AG09319 (cell line): ENCODE data around the gene ARFGAP3.

Source experiments
- DNase-seq: peaks from one replicate; pipeline ENCODE4 v3.0.0-alpha.2; 2010; ENCODE audit warnings: low read depth; ENCODE audit errors: extremely low read depth
- TF ChIP-seq, protein P1 (sequence below): IDR thresholded peaks from 2 replicates; pipeline ENCODE4 v1.5.1; 2011; ENCODE audit warnings: low read depth, mild to moderate bottlenecking, inconsistent platforms, low read length, moderate library complexity

The ARFGAP3 gene

GRCh38 chr22:42877158-42877557, 20.1 kb upstream of the ARFGAP3 start:
- DNase-seq: no peak
- TF ChIP-seq, protein P1, sequence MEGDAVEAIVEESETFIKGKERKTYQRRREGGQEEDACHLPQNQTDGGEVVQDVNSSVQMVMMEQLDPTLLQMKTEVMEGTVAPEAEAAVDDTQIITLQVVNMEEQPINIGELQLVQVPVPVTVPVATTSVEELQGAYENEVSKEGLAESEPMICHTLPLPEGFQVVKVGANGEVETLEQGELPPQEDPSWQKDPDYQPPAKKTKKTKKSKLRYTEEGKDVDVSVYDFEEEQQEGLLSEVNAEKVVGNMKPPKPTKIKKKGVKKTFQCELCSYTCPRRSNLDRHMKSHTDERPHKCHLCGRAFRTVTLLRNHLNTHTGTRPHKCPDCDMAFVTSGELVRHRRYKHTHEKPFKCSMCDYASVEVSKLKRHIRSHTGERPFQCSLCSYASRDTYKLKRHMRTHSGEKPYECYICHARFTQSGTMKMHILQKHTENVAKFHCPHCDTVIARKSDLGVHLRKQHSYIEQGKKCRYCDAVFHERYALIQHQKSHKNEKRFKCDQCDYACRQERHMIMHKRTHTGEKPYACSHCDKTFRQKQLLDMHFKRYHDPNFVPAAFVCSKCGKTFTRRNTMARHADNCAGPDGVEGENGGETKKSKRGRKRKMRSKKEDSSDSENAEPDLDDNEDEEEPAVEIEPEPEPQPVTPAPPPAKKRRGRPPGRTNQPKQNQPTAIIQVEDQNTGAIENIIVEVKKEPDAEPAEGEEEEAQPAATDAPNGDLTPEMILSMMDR: no peak

- DNase-seq: no peak
- TF ChIP-seq, protein P1: no peak
Measured at GRCh38 chr22:42876041-42876440, 19.0 kb upstream of the ARFGAP3 start.

DNA sequence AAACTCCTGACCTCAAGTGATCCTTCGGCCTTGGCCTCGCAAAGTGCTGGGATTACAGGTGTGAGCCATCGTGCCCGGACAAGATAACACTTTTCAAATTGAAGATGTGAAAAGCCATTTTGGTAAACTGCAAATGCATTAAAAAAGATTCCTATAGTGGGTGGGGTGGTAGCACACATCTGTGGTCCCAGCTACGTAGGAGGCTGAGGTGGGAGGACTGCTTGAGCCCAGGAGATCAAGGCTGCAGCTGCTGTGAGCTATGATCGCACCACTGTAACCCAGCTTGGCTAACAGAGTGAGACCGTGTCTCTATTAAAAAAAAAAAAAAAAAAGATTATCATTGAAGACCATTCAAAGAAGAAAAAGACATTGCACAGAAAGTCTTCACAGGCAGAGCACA, 16.9 kb upstream of the ARFGAP3 start:
- no peak for DNase-seq
- TF ChIP-seq, protein P1: no peak

DNA sequence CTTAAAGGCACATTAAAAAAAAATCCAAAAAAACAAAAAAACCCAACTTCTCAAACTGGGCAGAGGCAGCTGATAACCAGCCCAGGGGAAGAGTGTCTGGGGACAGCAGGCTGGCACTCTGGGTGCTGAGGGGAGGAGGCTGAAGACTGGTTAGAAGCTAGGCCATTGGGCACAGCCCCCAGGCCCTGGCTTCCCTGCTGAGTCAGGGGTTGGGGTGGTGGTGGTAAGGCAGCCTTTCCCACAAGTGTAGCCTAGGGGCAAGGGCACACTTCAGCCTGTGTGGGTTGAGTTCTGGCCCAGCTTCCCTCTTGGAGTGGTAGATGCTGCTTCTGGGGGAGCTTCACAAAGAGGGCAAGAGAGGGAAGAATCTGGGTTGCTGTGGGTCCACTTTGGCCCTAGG, 16.3 kb upstream of the ARFGAP3 start:
- no peak for DNase-seq

DNA sequence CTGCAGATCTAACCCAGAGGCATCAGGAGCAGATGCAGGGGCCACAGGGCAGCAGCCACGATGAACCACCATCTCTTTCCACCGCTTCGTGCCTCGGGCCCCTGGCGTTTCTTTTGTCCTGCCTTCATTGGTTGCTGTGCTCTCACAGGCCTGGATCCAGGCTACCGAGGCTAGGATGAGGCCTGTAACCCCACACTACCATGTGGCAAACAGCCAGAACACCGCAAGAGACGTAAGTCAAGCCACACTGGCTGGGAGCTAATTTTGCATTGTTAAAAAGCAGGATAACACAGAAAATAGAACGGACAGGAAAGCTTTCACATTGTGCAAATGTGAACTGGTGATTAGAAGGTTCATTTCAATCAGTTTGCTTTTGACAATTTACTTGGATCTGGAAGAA, 15.7 kb upstream of the ARFGAP3 start:
- no peak for DNase-seq
- TF ChIP-seq, protein P1: no peak

More for the DNA sequence above, 16.3 kb upstream of the ARFGAP3 start:
- TF ChIP-seq, protein P1: no peak

DNA sequence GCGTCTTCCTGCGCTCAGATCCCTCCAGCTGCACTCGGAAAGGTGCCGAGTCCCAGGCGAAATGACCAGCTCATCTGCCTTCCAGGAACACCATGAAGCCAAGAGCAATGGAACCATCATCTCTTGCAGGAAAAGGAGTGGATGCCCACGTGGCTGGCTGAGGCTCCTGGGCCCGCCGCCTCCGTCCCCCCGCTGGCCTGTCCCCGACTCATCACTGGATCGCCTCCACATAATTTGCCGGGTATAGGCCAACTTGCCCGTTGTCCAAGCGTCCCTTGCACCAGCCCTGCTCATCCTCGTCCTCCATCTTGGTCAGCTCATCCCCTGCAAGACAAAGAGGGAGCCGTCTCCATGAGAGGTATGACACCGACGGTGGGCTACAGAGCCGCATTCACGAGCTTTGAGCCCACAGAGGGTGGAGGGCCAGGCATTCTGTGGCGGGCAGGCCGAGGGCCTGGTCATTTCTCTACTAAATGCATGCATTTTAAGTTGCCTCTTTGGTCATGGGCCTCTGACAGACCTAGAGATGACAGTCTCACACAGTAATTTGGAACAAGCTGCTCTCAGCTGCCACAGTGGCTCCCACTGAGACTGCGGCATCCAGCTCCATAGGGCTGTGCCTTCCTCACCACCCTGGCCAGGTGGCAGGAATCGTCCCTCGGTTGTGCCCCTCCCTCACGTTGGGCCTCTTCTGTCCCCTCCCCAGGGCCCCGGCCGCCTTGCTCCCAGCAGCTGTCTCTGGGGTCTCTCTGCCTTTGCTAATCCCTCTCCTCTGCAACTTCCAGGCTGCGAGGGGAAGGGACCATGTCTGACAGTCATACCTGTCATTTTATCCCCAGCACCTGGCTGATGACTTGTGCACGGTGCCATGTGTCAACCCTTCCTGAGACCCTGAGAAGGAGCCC, 14.3 kb upstream of the ARFGAP3 start:
- DNase-seq: no peak

GRCh38 chr22:42869888-42870480, 12.9 kb upstream of the ARFGAP3 start:
- TF ChIP-seq, protein P1: no peak
- DNase-seq: no peak

More for the DNA sequence above, 14.3 kb upstream of the ARFGAP3 start:
- TF ChIP-seq, protein P1: no peak
